Activated naive CD8-positive, alpha-beta T cell treated with anti-CD3 and anti-CD28 coated beads, Interleukin-2, amount 10 ng/mL, durations not matched to agents 7 days and 5 days (primary cell): Measurements from ENCODE around the gene CAPNS1. TPM values are rescaled to one million over a fixed set of nuclear protein-coding genes. Genes with fewer than 3 reads are reported as not detected.

ENCODE experiments used
- ATAC-seq: fragments of 150-1000 bp; cut with Tn5 transposase; one replicate; pipeline ENCODE4 v1.10.0; 2021; ENCODE audit warnings: low read depth, moderate library complexity
- POLR2A ChIA-PET: fragments of 350-600 bp; sonication (Branson Sonifier 250); formaldehyde crosslinking; loops from one replicate; lab custom pipeline; 2021; ENCODE audit warnings: antibody characterized with exemption; lab: Charles Lee
- DNase-seq: peaks from one replicate; pipeline ENCODE4 v3.0.0; 2021
- H3K27ac Mint-ChIP-seq: one replicate; pipeline ENCODE4 v1.8.0; 2022; ENCODE audit warnings: mild to moderate bottlenecking, mixed read lengths
- H3K27me3 Mint-ChIP-seq: one replicate; pipeline ENCODE4 v1.8.0; 2022; ENCODE audit warnings: mild to moderate bottlenecking, moderate library complexity, mixed read lengths
- H3K36me3 Mint-ChIP-seq: one replicate; pipeline ENCODE4 v1.8.0; 2021; ENCODE audit warnings: mild to moderate bottlenecking, mixed read lengths
- H3K4me1 Mint-ChIP-seq: one replicate; pipeline ENCODE4 v1.8.0; 2021; ENCODE audit warnings: mixed read lengths
- H3K4me3 Mint-ChIP-seq: one replicate; pipeline ENCODE4 v1.8.0; 2022; ENCODE audit warnings: mild to moderate bottlenecking, moderate library complexity, mixed read lengths
- H3K9me3 Mint-ChIP-seq: one replicate; pipeline ENCODE4 v1.8.0; 2021; ENCODE audit warnings: mixed read lengths
- total RNA-seq, 2 experiments: library from RNA; stranded (reverse); gene quantifications; one replicate each; pipeline ENCODE4 v1.2.3, GENCODE V29; 2021

CAPNS1 gene
- total RNA-seq, result 100 to 1,000 TPM; 400 to 405 TPM

DNA sequence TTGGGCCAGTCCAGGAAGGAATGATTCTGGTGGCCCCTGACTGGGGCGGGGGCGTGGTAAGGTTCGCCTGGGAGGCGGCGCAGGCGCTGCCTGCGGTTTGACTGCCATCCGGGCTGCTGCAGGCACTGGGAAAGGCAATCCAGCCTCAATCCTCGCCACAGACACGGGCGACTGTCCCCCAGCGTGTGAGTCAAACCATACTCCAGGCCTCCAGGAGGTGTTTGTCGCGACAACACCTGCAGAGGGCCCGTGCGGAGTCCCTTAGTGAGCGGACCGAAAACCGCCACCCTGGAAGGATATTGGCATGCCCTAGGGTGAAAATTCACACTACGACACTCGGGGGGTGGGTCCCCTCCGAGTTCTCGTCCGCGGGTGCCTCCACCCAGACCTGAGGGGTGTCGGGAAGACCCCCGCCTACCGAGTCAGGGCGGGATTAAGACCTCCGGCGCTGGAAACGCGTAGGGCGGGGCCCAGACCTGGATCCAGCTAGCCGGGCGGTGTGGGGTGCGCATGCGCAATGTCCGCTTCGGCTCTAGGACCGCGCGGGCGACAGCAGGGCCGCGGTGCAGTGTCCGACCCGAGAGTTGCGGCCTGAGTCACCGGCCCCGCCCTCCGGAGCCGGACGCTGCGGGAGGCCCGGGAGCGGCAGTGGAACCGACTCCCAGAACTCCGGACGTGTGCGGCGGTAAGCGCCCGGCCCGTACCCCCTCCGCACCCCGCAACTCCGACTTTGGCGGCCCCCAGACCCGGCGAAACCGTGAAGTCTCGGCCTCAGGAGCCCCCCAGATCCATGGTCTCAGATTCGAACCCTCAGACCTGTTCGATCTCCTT, at the start of gene CAPNS1:
Gene CAPNS1 (plus strand): TSS at position 594 of the 831 bp plus-strand sequence. CDS start 946 bp downstream, outside the sequence.
- Mint-ChIP-seq H3K36me3 (peaks cover 16% of the 10 kb centered on the region), H3K4me3 (peak within 1 kb of the TSS; percentile 98), H3K4me1 (peaks cover 22% of the 10 kb centered on the region), H3K27ac (peak within 1 kb of the TSS; percentile 99), H3K9me3 (no peaks in the 10 kb centered on the region), H3K27me3 (no peaks in the 10 kb centered on the region)
- POLR2A ChIA-PET, result interaction anchor here (0.8 to 2.6 kb wide), 6 partner anchors 9 to 75 kb away, joined by 3 to 18 read pairs (median 8); partner anchors contain the start of genes POLR2I, TBCB, ZNF146 and ZNF565
- DNase-seq, result peak; percentile 97
- ATAC-seq, result peak; percentile 82

DNA sequence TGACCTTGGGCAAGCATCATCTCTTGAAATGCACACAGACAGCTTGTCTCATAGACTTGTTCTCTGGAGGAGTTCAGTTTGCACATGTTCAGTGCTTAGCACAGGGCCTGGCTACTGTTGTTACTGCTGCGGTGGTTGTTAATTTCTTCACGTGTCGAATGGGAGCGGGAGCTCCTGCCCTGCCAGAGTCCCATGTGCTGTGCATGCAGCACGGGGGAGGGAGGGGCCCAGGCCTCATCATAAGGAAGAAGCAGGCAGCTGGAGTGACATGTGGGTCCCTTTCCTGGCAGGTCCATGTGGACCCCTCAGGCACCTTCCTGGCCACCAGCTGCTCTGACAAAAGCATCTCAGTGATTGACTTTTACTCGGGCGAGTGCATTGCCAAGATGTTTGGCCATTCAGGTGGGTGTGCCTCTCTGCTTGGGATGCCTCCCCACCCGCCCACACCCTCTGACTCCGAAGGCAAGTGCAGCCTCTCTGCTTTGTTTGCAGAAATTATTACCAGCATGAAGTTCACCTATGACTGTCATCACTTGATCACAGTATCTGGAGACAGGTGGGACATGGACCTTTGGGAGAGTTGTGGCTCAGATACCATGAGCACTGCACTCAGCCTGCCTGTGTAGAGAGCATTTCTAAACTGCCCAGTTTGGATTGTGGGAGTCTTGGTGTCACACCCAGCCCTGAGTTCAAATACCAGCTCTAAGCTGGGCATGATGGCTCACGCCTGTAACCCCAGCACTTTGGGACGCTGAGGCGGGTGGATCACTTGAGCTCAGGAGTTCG, 48.8 kb upstream of the CAPNS1 start:
- Mint-ChIP-seq H3K27me3 (no peaks in the 10 kb centered on the region), H3K4me3 (no peak overlapping the region), H3K4me1 (peaks cover 6% of the 10 kb centered on the region), H3K36me3 (peaks cover 28% of the 10 kb centered on the region), H3K27ac (no peak overlapping the region), H3K9me3 (no peaks in the 10 kb centered on the region)
- ATAC-seq (no peak), DNase-seq (no peak)
- POLR2A ChIA-PET, result no interaction called here

DNA sequence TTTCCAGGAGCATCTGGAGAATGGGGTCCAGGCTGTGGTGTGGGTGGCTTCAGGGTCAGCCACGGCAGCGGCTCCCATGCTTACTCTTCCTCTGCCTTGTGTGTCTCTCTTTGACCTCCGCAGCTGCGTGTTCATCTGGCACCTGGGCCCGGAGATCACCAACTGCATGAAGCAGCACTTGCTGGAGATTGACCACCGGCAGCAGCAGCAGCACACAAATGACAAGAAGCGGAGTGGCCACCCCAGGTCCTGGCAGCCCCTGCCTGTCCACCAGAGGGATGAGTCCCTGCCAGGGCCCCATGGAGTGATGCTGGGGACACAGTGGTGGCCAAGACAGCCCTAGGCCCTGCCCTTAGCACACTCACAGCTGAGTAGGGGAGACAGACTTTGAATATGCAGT, 47.3 kb upstream of the CAPNS1 start:
- Mint-ChIP-seq H3K4me1 (peaks cover 6% of the 10 kb centered on the region), H3K36me3 (peaks cover 33% of the 10 kb centered on the region), H3K27me3 (no peaks in the 10 kb centered on the region), H3K4me3 (no peak overlapping the region), H3K9me3 (no peaks in the 10 kb centered on the region), H3K27ac (no peak overlapping the region)
- no peak for DNase-seq
- ATAC-seq, result no peak
- POLR2A ChIA-PET, result interaction anchor here (0.7 to 1.0 kb wide), 2 partner anchors 14 to 1124 kb away, joined by 3 to 5 read pairs; no protein-coding TSS in a partner anchor

DNA sequence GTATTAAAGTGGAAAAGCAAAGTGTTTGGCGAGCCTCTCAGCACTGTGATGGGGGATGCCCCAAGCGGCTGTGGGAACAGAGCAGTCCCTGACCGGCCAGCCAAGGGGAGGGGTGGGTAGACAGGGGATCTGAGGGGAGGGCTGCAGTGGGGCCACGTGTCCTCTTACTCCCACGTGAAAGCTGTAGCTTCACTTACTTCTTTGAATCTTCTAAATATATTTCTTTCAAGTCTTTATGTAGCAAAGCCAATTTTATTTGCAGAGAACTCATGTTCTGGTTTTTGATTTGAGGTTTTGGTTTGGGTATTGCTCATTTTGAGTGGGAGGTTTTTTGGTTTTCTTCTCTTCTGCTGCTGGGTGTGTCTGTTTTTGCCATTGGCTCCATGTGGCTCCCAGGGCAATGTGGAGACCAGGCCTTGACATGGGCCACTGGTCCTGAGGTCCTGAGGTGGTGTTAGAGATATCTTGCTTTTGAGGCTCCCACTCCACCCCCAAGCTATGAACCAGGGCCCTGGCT, 46.7 kb upstream of the CAPNS1 start:
- POLR2A ChIA-PET, result interaction anchor here (1.0 kb wide), 1 partner anchor 13 kb away, joined by 5 read pairs; no protein-coding TSS in a partner anchor
- no peaks in the 10 kb centered on the region for H3K27me3 Mint-ChIP-seq
- peak overlapping the region; percentile 26 for H3K27ac Mint-ChIP-seq
- H3K4me1 Mint-ChIP-seq, result peaks cover 6% of the 10 kb centered on the region
- H3K9me3 Mint-ChIP-seq, result no peaks in the 10 kb centered on the region
- no peak overlapping the region for H3K4me3 Mint-ChIP-seq
- ATAC-seq, result no peak
- peaks cover 30% of the 10 kb centered on the region for H3K36me3 Mint-ChIP-seq
- no peak for DNase-seq

DNA sequence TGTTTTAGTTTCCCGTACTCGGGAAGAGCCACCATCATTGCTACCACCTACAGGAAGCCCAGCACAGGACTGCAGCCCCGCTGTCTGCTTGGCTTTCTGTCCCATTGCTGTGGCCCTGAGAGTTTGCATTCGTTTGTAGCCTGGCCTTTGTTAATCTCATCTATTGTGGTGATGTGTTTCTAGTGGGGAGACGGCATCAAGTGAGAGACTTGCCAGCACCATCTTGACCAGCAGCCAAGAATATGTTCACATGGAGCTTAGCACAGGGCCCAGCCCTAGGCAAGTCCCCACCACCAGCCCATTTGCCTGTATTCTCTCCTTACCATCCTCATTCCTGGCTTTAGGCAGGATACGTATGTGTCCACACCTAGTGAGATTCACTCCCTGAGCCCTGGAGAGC, 46.2 kb upstream of the CAPNS1 start:
- no peak overlapping the region for H3K4me3 Mint-ChIP-seq
- H3K27ac Mint-ChIP-seq, result peak overlapping the region; percentile 1
- H3K9me3 Mint-ChIP-seq, result no peaks in the 10 kb centered on the region
- DNase-seq (no peak), ATAC-seq (no peak)
- POLR2A ChIA-PET, result no interaction called here
- H3K27me3 Mint-ChIP-seq, result no peaks in the 10 kb centered on the region
- peaks cover 6% of the 10 kb centered on the region for H3K4me1 Mint-ChIP-seq
- peaks cover 30% of the 10 kb centered on the region for H3K36me3 Mint-ChIP-seq

DNA sequence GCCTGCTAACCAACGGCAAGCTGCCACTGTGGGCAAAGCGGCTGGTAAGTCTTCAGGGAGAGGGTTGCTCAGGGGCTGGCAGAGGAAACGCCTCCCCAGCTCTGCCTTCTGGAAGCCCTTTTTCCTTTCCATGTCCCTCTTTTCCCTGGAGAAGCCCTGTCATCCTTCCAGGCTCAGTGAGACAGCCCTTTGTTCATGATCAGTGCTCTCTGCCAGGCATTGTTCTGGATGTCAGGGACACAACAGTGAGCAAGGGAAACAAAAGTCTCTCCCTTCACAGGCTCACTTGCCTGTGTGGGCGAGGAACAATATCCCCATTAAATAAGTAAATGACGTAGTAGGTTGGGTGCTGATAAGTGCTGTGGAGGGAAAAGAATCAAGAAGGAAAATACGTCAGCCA, 42.8 kb upstream of the CAPNS1 start:
- Mint-ChIP-seq H3K9me3 (no peaks in the 10 kb centered on the region), H3K4me1 (peaks cover 6% of the 10 kb centered on the region), H3K27me3 (no peaks in the 10 kb centered on the region), H3K4me3 (no peak overlapping the region), H3K36me3 (peaks cover 20% of the 10 kb centered on the region), H3K27ac (no peak overlapping the region)
- POLR2A ChIA-PET, result no interaction called here
- ATAC-seq (no peak), DNase-seq (no peak)

DNA sequence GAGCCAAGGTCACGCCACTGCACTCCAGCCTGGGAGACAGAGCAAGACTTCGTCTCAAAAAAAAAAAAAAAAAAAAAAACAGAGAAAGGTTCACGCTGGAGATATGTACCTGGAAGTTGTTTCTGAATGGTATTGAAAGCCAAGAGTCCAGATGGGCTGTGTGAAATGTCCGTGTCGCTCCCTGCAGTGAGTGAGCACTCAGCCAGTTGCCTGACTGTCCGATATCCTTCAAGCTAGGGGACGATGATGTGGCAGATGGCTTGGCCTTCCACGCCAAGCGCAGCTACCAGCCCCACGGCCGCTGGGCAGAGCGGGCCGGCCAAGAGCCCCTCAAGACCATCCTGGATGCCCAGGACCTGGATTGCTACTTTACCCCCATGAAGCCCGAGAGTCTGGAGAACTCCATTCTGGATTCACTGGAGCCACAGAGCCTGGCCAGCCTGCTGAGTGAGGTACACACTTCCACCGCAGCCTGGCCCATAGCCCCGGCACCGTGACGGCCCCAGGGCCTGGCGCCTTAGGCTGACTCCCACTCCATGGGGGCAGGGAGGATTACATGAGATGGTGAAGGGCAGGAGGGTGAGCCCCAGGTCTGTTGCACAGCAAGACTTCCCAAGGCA, 40.6 kb upstream of the CAPNS1 start:
- Mint-ChIP-seq H3K27ac (no peak overlapping the region), H3K27me3 (no peaks in the 10 kb centered on the region), H3K9me3 (no peaks in the 10 kb centered on the region), H3K4me3 (no peak overlapping the region), H3K4me1 (no peaks in the 10 kb centered on the region), H3K36me3 (peaks cover 11% of the 10 kb centered on the region)
- POLR2A ChIA-PET, result interaction anchor here (0.7 to 1.4 kb wide), 3 partner anchors 16 to 390 kb away, joined by 3 to 4 read pairs (median 3); partner anchors contain the start of genes POLR2I, TBCB and ZNF566
- ATAC-seq (no peak), DNase-seq (no peak)

DNA sequence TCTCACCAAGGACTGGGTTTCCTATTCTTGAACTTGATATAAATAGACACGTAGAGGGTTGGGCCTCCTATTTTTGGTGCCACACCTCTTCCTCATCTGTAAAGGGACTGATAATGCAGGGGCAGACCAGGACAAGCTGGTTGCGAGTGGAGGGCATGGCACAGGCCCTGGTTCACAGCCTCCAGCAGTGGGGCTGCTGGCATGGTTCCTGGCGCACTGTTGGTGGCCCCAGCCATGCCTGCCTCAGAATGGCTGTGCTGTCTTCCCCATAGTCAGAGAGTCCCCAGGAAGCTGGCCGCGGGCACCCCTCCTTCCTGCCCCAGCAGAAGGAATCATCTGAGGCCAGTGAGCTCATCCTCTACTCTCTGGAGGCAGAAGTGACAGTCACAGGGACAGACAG, 39.4 kb upstream of the CAPNS1 start:
- no peaks in the 10 kb centered on the region for H3K9me3 Mint-ChIP-seq
- DNase-seq, result no peak
- no peaks in the 10 kb centered on the region for H3K4me1 Mint-ChIP-seq
- H3K27me3 Mint-ChIP-seq, result no peaks in the 10 kb centered on the region
- H3K4me3 Mint-ChIP-seq, result no peak overlapping the region
- H3K27ac Mint-ChIP-seq, result no peak overlapping the region
- ATAC-seq, result no peak
- peaks cover 11% of the 10 kb centered on the region for H3K36me3 Mint-ChIP-seq
- POLR2A ChIA-PET, result interaction anchor here (1.2 to 1.4 kb wide), 2 partner anchors 9 to 15 kb away, joined by 3 to 4 read pairs; partner anchors contain the start of genes POLR2I and TBCB

DNA sequence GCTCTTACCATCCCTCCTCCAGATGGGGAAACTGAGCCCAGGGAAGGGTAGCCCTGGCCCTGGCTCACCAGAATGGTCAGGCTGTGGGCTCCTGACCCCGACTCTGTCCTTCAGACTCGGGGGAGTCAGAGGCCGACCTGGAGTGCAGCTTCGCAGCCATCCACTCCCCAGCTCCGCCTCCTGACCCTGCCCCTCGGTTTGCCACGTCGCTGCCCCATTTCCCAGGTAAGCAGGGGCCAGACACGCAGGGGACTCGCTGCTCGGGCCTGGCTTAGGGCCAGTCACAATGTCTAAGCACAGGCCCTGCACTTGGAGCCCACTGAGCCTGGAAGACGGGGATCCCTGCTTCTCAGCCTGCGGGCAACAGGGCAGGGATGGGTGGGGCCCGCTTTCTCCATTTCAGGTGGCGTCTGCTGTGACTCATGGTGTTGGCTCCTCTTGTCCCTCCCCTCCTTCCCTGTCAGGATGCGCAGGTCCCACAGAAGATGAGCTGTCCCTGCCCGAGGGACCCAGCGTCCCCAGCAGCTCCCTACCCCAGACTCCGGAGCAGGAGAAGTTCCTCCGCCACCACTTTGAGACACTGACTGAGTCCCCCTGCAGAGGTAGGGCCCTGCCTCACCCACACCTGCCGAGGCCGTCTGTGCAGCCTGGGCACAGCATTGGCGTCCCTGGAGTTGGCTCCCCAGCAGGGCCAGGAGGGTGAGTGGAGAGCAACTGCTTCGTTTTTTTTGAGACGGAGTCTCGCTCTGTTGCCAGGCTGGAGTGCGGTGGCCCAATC, 38.1 kb upstream of the CAPNS1 start:
- Mint-ChIP-seq H3K9me3 (no peaks in the 10 kb centered on the region), H3K27me3 (no peaks in the 10 kb centered on the region), H3K27ac (no peak overlapping the region), H3K36me3 (peaks cover 15% of the 10 kb centered on the region), H3K4me3 (no peak overlapping the region), H3K4me1 (no peaks in the 10 kb centered on the region)
- ATAC-seq (no peak), DNase-seq (no peak)
- POLR2A ChIA-PET, result interaction anchor here (1.2 kb wide), 1 partner anchor 8 kb away, joined by 3 read pairs; no protein-coding TSS in a partner anchor

DNA sequence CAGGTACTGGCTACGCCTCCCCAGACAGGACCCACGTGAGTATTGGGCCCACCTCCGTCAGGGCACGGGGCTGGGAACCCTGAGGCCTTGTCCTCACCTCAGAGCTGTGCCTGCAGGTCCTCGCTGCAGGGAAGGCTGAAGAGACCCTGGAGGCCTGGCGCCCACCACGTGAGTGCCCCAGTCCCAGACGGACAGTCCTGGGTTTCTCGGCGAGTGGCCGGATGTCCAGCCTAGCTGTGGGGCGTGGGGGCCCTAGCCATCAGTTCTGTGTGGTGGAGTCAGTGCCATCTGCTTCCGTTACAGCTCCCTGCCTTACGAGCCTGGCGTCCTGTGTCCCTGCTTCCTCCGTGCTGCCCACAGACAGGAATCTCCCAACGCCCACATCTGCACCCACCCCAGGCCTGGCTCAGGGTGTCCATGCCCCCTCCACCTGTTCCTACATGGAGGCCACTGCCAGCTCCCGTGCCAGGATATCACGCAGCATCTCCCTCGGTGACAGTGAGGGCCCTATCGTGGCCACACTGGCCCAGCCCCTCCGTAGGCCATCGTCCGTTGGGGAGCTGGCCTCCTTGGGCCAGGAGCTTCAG, 36.7 kb upstream of the CAPNS1 start:
- no peak for DNase-seq
- no peaks in the 10 kb centered on the region for H3K9me3 Mint-ChIP-seq
- H3K36me3 Mint-ChIP-seq, result peaks cover 11% of the 10 kb centered on the region
- ATAC-seq, result no peak
- no peaks in the 10 kb centered on the region for H3K4me1 Mint-ChIP-seq
- H3K27me3 Mint-ChIP-seq, result no peaks in the 10 kb centered on the region
- POLR2A ChIA-PET, result no interaction called here
- no peak overlapping the region for H3K27ac Mint-ChIP-seq
- no peak overlapping the region for H3K4me3 Mint-ChIP-seq

DNA sequence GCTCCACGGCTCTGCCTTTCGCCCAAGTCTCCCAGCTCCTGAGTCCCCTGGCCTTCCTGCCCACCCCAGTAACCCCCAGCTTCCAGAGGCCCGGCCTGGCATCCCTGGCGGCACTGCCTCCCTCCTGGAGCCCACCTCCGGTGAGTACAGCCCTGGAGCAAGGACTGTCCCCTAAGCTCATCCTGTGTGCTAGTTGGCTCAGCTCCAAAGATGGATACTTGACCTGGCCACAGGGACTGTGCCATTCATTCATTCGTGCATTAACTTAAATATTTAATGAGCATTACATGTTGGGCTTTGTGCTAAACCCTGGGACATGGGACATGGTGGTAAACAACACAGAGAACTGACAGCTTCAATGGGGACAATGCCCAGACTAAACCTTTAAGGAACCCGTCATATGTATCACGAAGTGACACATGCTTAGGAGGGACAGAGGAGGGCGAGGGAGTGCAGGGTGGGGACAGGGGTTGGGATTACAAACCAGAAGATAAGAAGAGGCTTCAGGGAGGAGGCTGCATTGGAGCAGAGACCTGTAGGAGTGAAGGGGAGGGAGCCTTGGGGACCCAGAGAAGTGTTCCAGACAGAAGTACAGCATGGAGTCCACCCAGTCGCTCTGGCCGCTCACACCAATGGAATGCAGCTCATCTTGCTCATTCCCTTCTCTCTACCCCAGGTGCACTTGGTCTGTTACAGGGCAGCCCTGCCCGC, 35.9 kb upstream of the CAPNS1 start:
- Mint-ChIP-seq H3K27me3 (no peaks in the 10 kb centered on the region), H3K4me3 (no peak overlapping the region), H3K27ac (no peak overlapping the region), H3K9me3 (no peaks in the 10 kb centered on the region), H3K4me1 (no peaks in the 10 kb centered on the region), H3K36me3 (peaks cover 10% of the 10 kb centered on the region)
- POLR2A ChIA-PET, result interaction anchor here (0.9 kb wide), 1 partner anchor 50 kb away, joined by 3 read pairs; the partner anchor contains the start of gene THAP8
- no peak for DNase-seq
- no peak for ATAC-seq
